ENCODE data around the gene SLC34A1.
"Not testable (repeated sequence)": the region's sequence is repeated elsewhere in the genome, so short reads cannot be mapped to it uniquely, and the experiment has no call there.

Gene SLC34A1

DNA sequence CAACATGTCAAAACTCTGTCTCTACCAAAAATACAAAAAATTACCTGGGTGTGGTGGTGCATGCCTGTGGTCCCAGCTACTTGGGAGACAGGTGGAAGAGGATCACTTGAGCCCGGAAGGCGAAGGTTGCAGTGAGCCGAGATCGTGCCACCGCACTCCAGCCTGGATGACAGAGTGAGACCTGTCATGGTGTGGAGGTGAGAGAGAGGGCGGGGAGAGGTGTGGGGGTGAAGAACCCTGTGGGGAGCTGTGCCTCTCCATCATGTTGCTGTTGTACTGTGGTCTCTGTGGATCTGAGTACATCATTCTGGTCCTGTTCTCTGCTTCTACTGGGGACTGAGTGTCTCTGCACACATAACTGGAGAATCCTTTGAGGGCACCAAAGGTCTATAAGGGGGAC lies 11.3 kb upstream of the SLC34A1 start:
- Histone ChIP-seq H3K4me3 (ENCODE audit: low read depth, low read length) (no peak overlapping the region), H3K9me3 (ENCODE audit: control insufficient read depth, insufficient read depth, low read length) (no peaks in the 10 kb centered on the region), H3K9ac (ENCODE audit: low read depth, low read length) (no peak overlapping the region), H3K4me1 (ENCODE audit: control insufficient read depth, insufficient read depth, low read length) (peaks cover 21% of the 10 kb centered on the region), H3K36me3 (ENCODE audit: control insufficient read depth, insufficient read depth, low read length) (peaks cover 16% of the 10 kb centered on the region), H3K27me3 (ENCODE audit: control insufficient read depth, insufficient read depth, low read length) (peaks cover 10% of the 10 kb centered on the region)

DNA sequence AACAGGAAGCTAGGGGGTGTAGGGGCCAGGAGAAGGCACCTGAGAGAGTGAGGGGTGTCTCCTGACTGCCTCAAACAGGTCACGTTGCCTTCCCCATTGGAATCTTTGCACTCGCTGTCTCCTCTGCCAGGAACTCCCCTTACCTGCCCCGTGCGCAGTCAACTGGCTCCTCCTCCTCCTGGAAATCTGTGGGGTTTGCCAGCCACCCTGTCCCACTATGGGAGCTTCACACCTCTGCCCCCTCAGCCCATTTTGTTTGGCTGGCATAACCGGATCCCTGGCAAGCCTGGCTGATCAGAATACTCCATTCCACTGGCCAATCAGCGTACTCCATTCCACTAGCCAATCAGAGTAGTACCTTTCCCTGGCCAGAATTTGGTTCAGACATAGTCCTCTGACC lies 10.4 kb upstream of the SLC34A1 start:
- Histone ChIP-seq H3K9me3 (ENCODE audit: control insufficient read depth, insufficient read depth, low read length) (no peaks in the 10 kb centered on the region), H3K27me3 (ENCODE audit: control insufficient read depth, insufficient read depth, low read length) (peaks cover 1% of the 10 kb centered on the region), H3K36me3 (ENCODE audit: control insufficient read depth, insufficient read depth, low read length) (peaks cover 12% of the 10 kb centered on the region), H3K9ac (ENCODE audit: low read depth, low read length) (no peak overlapping the region), H3K4me3 (ENCODE audit: low read depth, low read length) (no peak overlapping the region), H3K4me1 (ENCODE audit: control insufficient read depth, insufficient read depth, low read length) (peaks cover 15% of the 10 kb centered on the region)

DNA sequence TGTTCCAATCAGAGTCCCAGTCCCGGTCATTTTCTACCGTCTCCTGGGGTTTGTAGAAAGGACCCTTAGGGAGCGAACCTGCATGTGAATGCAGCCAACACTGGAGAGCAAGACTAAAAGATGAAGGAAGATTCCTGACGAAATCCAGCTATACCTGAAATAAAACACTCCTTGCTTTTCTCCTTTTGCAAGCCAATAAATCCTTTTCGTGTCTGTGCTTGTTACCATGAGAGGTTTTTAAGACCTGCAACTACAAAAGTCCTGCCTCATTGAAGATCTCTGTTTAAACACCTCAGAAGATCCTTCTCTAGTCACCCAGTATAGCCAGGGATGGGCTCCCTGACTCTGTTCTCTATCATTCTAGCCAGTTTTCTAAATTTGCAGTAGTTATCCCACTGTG lies 10.0 kb upstream of the SLC34A1 start:
- H3K4me1 ChIP-seq (ENCODE audit: control insufficient read depth, insufficient read depth, low read length) = peaks cover 13% of the 10 kb centered on the region
- peaks cover 10% of the 10 kb centered on the region for H3K36me3 ChIP-seq (ENCODE audit: control insufficient read depth, insufficient read depth, low read length)
- no peak overlapping the region for H3K4me3 ChIP-seq (ENCODE audit: low read depth, low read length)

DNA sequence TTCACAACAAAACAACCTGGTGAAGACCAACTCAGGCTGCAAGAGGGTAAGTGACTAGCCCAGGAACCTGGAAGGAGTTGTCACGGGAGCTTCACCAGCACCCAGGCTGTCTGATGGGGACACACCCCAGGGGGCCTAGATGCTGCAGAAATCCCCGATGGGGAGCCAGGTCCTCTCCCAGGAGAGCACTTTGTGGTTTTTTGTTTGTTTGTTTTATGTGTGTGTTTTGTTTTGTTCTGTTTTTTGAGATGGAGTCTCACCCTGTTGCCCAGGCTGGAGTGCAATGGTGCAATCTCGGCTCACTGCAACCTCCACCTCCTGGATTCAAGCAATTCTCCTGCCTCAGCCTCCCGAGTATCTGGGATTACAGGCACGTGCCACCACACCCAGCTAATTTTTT lies 8.7 kb upstream of the SLC34A1 start:
- H3K36me3 ChIP-seq (ENCODE audit: control insufficient read depth, insufficient read depth, low read length); H3K4me1 ChIP-seq (ENCODE audit: control insufficient read depth, insufficient read depth, low read length); H3K4me3 ChIP-seq (ENCODE audit: low read depth, low read length): not testable (repeated sequence)

More for the DNA sequence above, 10.0 kb upstream of the SLC34A1 start:
- no peak overlapping the region for H3K9ac ChIP-seq (ENCODE audit: low read depth, low read length)
- no peaks in the 10 kb centered on the region for H3K27me3 ChIP-seq (ENCODE audit: control insufficient read depth, insufficient read depth, low read length)
- H3K9me3 ChIP-seq (ENCODE audit: control insufficient read depth, insufficient read depth, low read length) = no peaks in the 10 kb centered on the region

DNA sequence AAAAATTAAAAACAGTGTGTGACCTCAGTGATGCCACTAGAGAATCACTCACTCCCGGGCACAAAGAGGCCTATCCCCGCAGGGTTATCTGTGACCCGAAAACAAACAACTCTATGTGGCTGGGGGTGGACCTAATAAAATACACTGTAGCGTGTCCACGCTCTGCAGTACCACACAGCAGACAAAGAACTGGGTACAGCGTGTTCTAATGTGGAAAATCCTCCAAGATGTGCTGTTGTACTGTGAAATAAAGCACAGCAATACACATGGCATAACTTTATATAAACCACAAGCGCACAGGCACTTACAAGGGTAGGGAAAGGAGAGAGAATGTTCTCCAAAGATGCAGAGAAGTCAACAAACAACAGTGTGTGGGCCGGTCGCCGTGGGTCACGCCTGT lies 8.1 kb upstream of the SLC34A1 start:
- H3K27me3 ChIP-seq (ENCODE audit: control insufficient read depth, insufficient read depth, low read length) = no peaks in the 10 kb centered on the region
- peaks cover 7% of the 10 kb centered on the region for H3K4me1 ChIP-seq (ENCODE audit: control insufficient read depth, insufficient read depth, low read length)
- no peaks in the 10 kb centered on the region for H3K9me3 ChIP-seq (ENCODE audit: control insufficient read depth, insufficient read depth, low read length)
- H3K36me3 ChIP-seq (ENCODE audit: control insufficient read depth, insufficient read depth, low read length) = peaks cover 8% of the 10 kb centered on the region
- no peak overlapping the region for H3K4me3 ChIP-seq (ENCODE audit: low read depth, low read length)
- no peak overlapping the region for H3K9ac ChIP-seq (ENCODE audit: low read depth, low read length)

More for the DNA sequence above, 8.7 kb upstream of the SLC34A1 start:
- H3K9ac ChIP-seq (ENCODE audit: low read depth, low read length); H3K27me3 ChIP-seq (ENCODE audit: control insufficient read depth, insufficient read depth, low read length); H3K9me3 ChIP-seq (ENCODE audit: control insufficient read depth, insufficient read depth, low read length): not testable (repeated sequence)

DNA sequence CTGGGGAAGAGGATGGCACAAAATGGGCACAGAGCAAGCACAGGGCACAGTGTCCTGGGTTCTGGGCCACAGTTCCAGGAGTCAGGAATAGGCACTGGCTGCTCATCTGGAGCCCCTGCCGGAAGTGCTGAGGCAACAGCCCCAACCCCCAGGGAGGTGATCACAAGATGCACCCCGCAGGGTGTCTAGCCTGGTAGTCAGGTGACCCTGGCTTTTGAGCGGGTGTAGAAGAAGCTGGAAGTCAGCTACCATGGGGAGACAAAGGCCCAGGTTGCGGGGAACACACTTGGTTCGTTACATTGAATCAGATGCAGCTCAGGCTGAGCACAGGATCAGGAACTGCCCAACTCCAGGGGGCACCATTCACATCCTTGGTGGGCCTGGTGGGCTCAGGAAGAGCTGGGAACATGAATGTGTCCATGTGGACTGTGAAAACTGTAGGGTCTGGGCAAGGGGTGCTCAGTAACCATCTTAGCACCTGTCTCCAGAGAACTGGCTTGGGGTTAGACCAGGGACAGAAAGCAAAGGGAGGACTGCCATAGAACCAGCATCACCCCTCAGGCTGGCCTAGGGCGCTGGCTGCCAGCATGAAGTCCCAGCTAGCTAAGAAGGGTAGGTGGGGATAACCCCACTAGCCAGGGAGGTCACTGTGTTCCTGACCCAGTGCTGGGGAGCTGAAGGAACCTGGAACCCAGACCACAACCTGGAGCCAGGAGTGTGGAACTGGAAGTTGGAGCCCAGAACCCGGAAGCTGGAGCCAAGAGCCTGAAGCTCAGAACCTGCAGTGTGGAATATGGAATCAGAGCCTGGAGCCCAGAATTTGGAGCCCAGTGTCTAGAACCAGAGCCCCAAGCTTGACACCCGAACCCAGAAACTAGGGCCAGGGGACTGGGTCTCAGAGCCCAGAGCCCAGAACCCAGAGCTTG lies 6.1 kb upstream of the SLC34A1 start:
- no peaks in the 10 kb centered on the region for H3K27me3 ChIP-seq (ENCODE audit: control insufficient read depth, insufficient read depth, low read length)
- no peaks in the 10 kb centered on the region for H3K36me3 ChIP-seq (ENCODE audit: control insufficient read depth, insufficient read depth, low read length)
- H3K4me3 ChIP-seq (ENCODE audit: low read depth, low read length) = no peak overlapping the region
- peaks cover 4% of the 10 kb centered on the region for H3K4me1 ChIP-seq (ENCODE audit: control insufficient read depth, insufficient read depth, low read length)
- no peaks in the 10 kb centered on the region for H3K9me3 ChIP-seq (ENCODE audit: control insufficient read depth, insufficient read depth, low read length)
- no peak overlapping the region for H3K9ac ChIP-seq (ENCODE audit: low read depth, low read length)

DNA sequence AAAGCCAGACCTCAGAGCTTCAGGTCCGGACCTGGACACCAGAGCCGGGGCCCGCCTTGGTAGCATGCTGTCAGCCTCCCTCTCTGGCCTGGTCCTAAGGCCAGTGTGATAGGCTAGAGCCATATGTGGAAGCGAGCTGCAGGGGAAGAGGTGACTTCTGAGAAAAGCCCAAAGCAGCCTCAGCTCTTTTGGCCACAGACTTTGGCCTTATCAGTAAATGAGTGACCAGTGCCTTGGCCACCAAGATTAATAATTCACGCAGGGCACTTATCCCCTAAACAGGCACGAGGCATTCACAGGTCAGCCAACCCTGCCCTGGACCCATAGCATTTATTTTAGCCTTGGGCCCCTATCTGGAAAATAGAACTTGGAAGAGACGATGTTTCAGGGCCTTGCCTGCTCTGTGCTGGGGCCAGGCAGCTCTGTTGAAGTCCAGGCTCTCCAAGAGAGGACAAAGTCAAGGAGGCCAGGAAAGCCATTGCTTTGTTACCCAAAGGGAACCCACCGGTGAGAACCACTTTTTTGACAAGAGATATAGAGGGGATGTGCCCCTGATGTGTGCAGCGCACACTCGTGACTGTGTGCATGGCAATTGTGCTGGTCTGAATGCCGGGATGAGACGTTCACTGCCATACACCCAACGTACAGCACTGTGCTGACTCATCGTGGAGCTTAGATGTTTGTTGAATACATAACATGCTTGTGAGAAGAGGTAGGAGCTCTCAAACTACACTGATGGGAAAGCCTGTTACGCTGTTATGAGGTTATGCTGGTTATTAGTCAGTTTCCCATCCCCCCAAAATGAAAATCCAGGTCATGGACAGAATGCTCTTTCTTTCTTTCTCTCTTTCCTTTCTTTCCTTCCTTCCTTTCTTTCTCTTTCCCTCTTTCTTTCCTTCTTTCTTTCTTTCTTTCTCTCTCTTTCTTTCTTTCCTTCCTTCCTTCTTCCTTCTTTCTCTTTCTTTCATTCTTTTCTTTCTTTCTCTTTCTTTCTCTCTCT lies 5.0 kb upstream of the SLC34A1 start:
- Histone ChIP-seq H3K27me3 (ENCODE audit: control insufficient read depth, insufficient read depth, low read length) (no peaks in the 10 kb centered on the region), H3K9ac (ENCODE audit: low read depth, low read length) (no peak overlapping the region), H3K9me3 (ENCODE audit: control insufficient read depth, insufficient read depth, low read length) (no peaks in the 10 kb centered on the region), H3K36me3 (ENCODE audit: control insufficient read depth, insufficient read depth, low read length) (no peaks in the 10 kb centered on the region), H3K4me1 (ENCODE audit: control insufficient read depth, insufficient read depth, low read length) (peaks cover 3% of the 10 kb centered on the region), H3K4me3 (ENCODE audit: low read depth, low read length) (no peak overlapping the region)

DNA sequence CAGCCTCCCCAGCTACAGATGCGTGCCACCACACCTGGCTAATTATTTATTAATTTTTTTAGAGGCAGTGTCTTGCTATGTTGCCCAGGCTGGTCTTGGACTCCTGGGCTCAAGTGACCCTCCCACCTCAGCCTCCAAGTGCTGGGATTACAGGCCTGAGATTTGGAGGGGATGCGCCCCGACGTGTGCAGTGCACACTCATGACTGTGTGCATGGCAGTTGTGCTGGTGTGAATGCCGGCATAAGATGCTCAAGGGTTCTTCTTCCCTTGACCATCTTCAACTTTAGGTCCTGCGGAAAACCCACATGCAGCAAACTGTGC lies 3.5 kb upstream of the SLC34A1 start:
- H3K9ac ChIP-seq (ENCODE audit: low read depth, low read length) = no peak overlapping the region
- no peaks in the 10 kb centered on the region for H3K4me1 ChIP-seq (ENCODE audit: control insufficient read depth, insufficient read depth, low read length)
- no peaks in the 10 kb centered on the region for H3K9me3 ChIP-seq (ENCODE audit: control insufficient read depth, insufficient read depth, low read length)
- no peaks in the 10 kb centered on the region for H3K27me3 ChIP-seq (ENCODE audit: control insufficient read depth, insufficient read depth, low read length)
- no peaks in the 10 kb centered on the region for H3K36me3 ChIP-seq (ENCODE audit: control insufficient read depth, insufficient read depth, low read length)
- H3K4me3 ChIP-seq (ENCODE audit: low read depth, low read length) = no peak overlapping the region

DNA sequence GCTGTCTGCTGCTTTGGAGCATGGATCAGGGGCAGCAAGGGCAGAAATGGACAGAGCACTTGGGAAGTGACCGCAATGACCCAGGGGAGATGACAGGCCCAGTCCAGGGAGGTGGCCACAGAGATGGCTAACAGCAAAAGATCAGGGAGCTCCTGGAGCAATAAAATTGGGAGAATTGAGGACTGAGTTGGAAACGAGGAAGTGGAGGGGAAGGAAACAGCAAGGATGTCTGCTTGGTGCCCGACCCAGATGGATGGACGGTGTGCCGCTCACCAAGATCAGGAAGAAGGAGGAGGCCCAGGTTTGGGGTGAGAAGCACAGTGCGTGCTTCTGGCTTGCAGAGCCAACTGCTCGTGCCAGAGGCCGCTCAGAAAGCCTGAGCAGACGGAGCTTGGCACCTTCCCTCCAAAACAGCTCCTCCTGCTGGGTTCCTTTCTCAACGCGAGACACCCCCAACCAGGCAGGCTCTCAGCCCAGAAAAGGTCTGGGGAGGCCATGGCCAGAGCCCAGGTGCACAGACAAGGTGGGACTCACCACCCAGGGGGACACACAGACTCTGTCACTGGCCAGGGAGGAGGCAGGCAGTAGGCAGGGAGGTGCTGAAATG lies 1.7 kb upstream of the SLC34A1 start:
- no peaks in the 10 kb centered on the region for H3K36me3 ChIP-seq (ENCODE audit: control insufficient read depth, insufficient read depth, low read length)
- no peak overlapping the region for H3K4me3 ChIP-seq (ENCODE audit: low read depth, low read length)
- H3K9me3 ChIP-seq (ENCODE audit: control insufficient read depth, insufficient read depth, low read length) = no peaks in the 10 kb centered on the region
- no peaks in the 10 kb centered on the region for H3K4me1 ChIP-seq (ENCODE audit: control insufficient read depth, insufficient read depth, low read length)
- H3K27me3 ChIP-seq (ENCODE audit: control insufficient read depth, insufficient read depth, low read length) = no peaks in the 10 kb centered on the region
- no peak overlapping the region for H3K9ac ChIP-seq (ENCODE audit: low read depth, low read length)

DNA sequence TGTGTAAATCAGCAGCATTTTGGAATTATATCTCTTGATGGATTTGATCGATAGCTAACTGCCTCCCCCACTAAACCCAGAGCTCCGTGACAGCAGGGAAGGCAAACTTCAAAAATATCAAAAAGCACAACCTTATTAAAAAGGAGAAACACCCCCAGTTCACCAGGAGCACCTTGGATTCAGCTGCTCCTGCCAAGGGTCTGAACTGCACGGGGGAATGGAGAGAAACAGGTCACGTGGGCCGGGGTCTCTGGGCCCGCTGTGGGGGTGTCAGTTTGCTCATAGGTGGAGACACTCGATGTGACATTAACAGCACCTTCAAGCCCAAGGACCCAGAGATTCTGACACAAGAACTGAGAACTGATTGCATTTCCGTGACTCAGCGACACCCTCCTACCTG lies 1.1 kb upstream of the SLC34A1 start:
- Histone ChIP-seq H3K4me1 (ENCODE audit: control insufficient read depth, insufficient read depth, low read length) (no peaks in the 10 kb centered on the region), H3K9ac (ENCODE audit: low read depth, low read length) (no peak overlapping the region), H3K27me3 (ENCODE audit: control insufficient read depth, insufficient read depth, low read length) (no peaks in the 10 kb centered on the region), H3K9me3 (ENCODE audit: control insufficient read depth, insufficient read depth, low read length) (no peaks in the 10 kb centered on the region), H3K4me3 (ENCODE audit: low read depth, low read length) (no peak overlapping the region), H3K36me3 (ENCODE audit: control insufficient read depth, insufficient read depth, low read length) (no peaks in the 10 kb centered on the region)

DNA sequence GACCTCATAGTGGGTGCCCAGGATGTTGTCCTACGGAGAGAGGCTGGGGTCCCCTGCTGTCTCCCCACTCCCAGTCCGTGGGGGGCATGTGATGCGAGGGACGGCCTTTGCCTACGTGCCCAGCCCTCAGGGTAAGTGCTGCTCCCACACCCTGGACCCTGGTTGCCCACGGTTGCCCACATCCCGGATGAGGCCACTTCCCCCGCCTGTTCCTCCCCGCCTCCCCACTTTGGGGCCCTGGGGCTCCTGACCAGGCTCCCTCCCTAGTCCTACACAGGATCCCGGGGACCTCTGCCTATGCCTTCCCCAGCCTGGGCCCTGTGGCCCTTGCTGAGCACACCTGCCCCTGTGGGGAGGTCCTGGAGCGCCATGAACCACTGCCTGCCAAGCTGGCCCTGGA lies 1.5 kb downstream of the SLC34A1 start:
- no peak overlapping the region for H3K4me3 ChIP-seq (ENCODE audit: low read depth, low read length)
- H3K9ac ChIP-seq (ENCODE audit: low read depth, low read length) = no peak overlapping the region
- H3K36me3 ChIP-seq (ENCODE audit: control insufficient read depth, insufficient read depth, low read length) = no peaks in the 10 kb centered on the region
- no peaks in the 10 kb centered on the region for H3K9me3 ChIP-seq (ENCODE audit: control insufficient read depth, insufficient read depth, low read length)
- H3K4me1 ChIP-seq (ENCODE audit: control insufficient read depth, insufficient read depth, low read length) = peaks cover 4% of the 10 kb centered on the region
- peaks cover 13% of the 10 kb centered on the region for H3K27me3 ChIP-seq (ENCODE audit: control insufficient read depth, insufficient read depth, low read length)

All from iPS-15b (cell line).